ENCODE results near the gene ATXN10. TPM values are rescaled to one million over a fixed set of nuclear protein-coding genes. Genes with fewer than 3 reads are reported as not detected.
"Not testable (repeated sequence)": the region's sequence is repeated elsewhere in the genome, so short reads cannot be mapped to it uniquely, and the experiment has no call there.

ATXN10 gene
- total RNA-seq, 1 donor from 2014 or later, result 125 TPM

- ATAC-seq (no peak), DNase-seq (no peak)
- H3K4me3 ChIP-seq, result no peak overlapping the region
- H3K4me1 ChIP-seq, result no peaks in the 10 kb centered on the region
- no peak for TF ChIP-seq CTCF (IDR thresholded peaks at IDR 0.05)
- peaks cover 26% of the 10 kb centered on the region for H3K36me3 ChIP-seq
- intact Hi-C loops (cut with DNase I), result no loop called here
- no peaks in the 10 kb centered on the region for H3K27me3 ChIP-seq
- H3K27ac ChIP-seq, result no peak overlapping the region
- H3K9me3 ChIP-seq, result no peaks in the 10 kb centered on the region
Observed at GRCh38 chr22:45709866-45710265, 38.2 kb downstream of the ATXN10 start.

- Histone ChIP-seq H3K9me3 (no peaks in the 10 kb centered on the region), H3K4me3 (no peak overlapping the region), H3K27me3 (no peaks in the 10 kb centered on the region), H3K4me1 (no peaks in the 10 kb centered on the region), H3K27ac (no peak overlapping the region), H3K36me3 (peaks cover 21% of the 10 kb centered on the region)
- TF ChIP-seq CTCF (IDR thresholded peaks at IDR 0.05), result no peak
- intact Hi-C loops (cut with DNase I), result no loop called here
- ATAC-seq (no peak), DNase-seq (no peak)
Observed at GRCh38 chr22:45710469-45710868, 38.8 kb downstream of the ATXN10 start.

GRCh38 chr22:45714390-45714789, 42.8 kb downstream of the ATXN10 start:
- H3K27me3 ChIP-seq; H3K27ac ChIP-seq; H3K4me3 ChIP-seq; intact Hi-C loops (cut with DNase I); H3K4me1 ChIP-seq; ATAC-seq; DNase-seq; H3K9me3 ChIP-seq: not testable (repeated sequence)
- peaks cover 17% of the 10 kb centered on the region for H3K36me3 ChIP-seq

GRCh38 chr22:45717789-45718188, 46.2 kb downstream of the ATXN10 start:
- H3K36me3 ChIP-seq, result peaks cover 47% of the 10 kb centered on the region

GRCh38 chr22:45718391-45718790, 46.8 kb downstream of the ATXN10 start:
- peaks cover 50% of the 10 kb centered on the region for H3K36me3 ChIP-seq
- H3K27ac ChIP-seq, result no peak overlapping the region
- TF ChIP-seq CTCF (IDR thresholded peaks at IDR 0.05), result no peak
- no peak for DNase-seq
- no peaks in the 10 kb centered on the region for H3K4me1 ChIP-seq
- H3K4me3 ChIP-seq, result no peak overlapping the region
- intact Hi-C loops (cut with DNase I), result no loop called here
- no peak for ATAC-seq
- H3K9me3 ChIP-seq, result no peaks in the 10 kb centered on the region
- H3K27me3 ChIP-seq, result no peaks in the 10 kb centered on the region

More at GRCh38 chr22:45717789-45718188, 46.2 kb downstream of the ATXN10 start:
- H3K9me3 ChIP-seq, result no peaks in the 10 kb centered on the region
- H3K27me3 ChIP-seq, result no peaks in the 10 kb centered on the region
- no peak overlapping the region for H3K27ac ChIP-seq
- H3K4me1 ChIP-seq, result no peaks in the 10 kb centered on the region
- intact Hi-C loops (cut with DNase I), result no loop called here
- ATAC-seq, result no peak
- no peak overlapping the region for H3K4me3 ChIP-seq
- TF ChIP-seq CTCF (IDR thresholded peaks at IDR 0.05), result no peak
- DNase-seq, result no peak

GRCh38 chr22:45720839-45721378, 49.3 kb downstream of the ATXN10 start:
- DNase-seq, result no peak
- intact Hi-C loops (cut with DNase I), result no loop called here
- no peaks in the 10 kb centered on the region for H3K4me1 ChIP-seq
- H3K9me3 ChIP-seq, result no peaks in the 10 kb centered on the region
- peaks cover 45% of the 10 kb centered on the region for H3K36me3 ChIP-seq
- H3K27me3 ChIP-seq, result no peaks in the 10 kb centered on the region
- no peak for ATAC-seq
- no peak overlapping the region for H3K4me3 ChIP-seq
- TF ChIP-seq CTCF (IDR thresholded peaks at IDR 0.05), result no peak
- no peak overlapping the region for H3K27ac ChIP-seq
